GM12873 (cell line): ENCODE data around the gene PLXNB1.

Experiments
- TF ChIP-seq, protein P1 (sequence below): IDR thresholded peaks from 2 replicates; pipeline ENCODE4 v1.5.1; 2012; ENCODE audit warnings: low read depth, mild to moderate bottlenecking, moderate library complexity, low read length, control low read depth; ENCODE audit not compliant: insufficient read depth; ENCODE audit errors: missing control alignments

Gene PLXNB1

DNA sequence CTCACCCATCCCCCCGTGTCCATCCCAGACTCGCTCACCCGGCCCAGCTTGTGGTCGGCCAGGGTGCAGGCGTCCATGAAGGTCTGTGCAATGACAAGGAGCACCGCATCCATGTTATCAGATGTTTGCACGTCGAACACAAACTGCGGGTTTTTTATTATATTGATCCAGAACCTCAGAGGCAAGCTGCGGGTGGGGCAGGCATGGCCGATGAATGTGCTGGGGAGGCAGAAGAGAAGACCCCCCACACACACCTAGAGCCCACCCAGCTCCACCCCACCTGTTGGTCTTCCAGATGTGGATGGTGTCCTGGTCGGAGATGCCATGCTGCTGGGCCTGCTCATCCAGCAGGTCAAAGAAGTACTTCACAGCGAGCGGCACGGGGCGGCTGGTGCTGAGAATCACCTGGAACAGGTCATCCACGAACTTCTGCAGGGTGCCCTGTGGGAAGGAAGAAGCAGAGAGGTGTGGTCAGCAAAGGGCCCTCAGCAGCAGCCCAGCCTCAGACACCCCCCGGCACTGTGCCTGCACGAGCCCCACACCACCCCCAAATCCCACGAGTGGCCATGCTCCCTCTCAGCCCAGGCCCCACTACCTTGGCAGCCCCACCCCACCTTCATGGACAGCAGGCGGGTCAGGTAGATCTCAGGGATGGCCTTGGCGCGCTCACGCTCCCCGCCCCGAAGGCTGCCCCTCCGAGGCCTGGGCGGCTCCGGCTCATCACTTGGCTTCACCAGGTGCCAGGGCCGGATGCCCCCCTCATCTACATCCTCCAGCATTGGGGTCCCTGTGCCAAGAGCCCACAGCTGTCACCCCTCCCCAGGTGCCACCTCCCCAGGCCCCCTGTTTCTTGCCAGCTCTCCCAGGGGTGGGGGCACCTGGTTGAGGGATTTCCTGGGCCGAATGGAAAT lies 20.3 kb downstream of the PLXNB1 start:
- TF ChIP-seq, protein P1, sequence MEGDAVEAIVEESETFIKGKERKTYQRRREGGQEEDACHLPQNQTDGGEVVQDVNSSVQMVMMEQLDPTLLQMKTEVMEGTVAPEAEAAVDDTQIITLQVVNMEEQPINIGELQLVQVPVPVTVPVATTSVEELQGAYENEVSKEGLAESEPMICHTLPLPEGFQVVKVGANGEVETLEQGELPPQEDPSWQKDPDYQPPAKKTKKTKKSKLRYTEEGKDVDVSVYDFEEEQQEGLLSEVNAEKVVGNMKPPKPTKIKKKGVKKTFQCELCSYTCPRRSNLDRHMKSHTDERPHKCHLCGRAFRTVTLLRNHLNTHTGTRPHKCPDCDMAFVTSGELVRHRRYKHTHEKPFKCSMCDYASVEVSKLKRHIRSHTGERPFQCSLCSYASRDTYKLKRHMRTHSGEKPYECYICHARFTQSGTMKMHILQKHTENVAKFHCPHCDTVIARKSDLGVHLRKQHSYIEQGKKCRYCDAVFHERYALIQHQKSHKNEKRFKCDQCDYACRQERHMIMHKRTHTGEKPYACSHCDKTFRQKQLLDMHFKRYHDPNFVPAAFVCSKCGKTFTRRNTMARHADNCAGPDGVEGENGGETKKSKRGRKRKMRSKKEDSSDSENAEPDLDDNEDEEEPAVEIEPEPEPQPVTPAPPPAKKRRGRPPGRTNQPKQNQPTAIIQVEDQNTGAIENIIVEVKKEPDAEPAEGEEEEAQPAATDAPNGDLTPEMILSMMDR: no peak

DNA sequence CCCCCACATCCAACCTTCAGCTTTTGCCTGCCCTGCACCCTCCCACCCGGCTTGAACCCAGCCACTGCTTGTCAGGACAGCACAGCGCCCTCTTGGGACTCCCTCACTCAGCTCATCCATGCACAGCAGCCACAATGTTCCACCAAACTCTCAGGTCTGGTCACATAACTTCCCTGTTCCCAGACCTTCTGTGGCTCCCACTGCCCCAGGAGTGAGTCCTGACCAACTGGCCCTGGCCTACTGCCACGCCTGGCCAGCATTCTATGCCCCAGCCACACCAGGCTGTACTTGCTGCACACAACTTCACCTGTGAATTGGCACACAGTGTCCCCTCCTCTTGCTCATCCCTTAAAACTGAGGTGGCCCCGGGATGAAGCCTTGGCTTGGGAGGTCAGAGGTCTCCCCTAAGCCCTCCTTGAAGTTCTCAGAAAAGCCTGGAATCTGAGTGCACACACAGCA lies 21.0 kb downstream of the PLXNB1 start:
- TF ChIP-seq, protein P1: peak; percentile 37

GRCh38 chr3:48407542-48408099 lies 22.3 kb downstream of the PLXNB1 start:
- TF ChIP-seq, protein P1: no peak

DNA sequence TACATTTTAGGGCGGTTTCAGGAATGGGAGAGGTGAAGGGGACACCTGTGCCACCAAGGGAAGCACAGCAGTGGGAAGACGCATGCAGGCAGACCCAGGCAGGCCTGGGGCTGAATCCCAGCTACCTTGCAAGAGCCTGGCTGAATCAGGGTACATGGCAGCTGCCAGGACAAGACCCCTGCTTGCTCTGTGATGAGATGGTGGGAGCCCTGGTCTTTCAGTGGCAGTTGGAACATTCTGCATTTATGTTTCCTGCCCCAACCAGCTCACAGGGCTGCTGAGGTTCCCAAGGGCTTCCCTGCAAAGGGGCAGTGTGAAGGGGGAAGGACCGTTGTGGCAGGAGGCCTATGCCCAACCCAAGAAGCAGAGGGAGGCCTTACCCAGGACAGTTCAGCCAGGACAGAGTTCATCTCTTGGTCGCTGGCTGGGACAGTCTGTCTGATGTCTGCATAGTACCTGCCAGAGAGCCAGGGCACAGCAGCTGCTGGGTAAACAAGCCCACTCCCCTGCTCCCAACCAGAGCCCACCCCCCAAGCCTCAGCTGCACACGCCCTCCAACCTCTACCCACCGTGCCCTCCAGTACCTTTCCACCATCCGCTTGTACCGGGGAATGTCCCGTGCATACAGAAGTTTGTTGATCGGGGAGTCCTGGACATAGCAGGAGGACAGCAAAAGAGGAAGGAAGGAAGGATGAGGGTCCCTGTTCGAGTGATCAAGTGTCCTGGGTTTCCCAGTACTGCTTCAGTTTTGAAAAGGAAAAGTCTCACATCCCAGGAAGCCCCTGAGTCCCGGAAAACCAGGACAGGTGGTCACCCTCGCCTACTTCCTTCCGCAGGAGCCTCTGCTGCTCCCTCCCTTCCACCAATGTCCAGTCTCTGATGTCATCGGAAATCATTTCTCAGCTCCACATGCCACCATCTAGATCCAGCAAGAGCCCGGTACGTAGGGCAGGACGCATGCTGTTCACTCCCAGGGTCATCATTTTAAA lies 23.1 kb downstream of the PLXNB1 start:
- TF ChIP-seq, protein P1: no peak

DNA sequence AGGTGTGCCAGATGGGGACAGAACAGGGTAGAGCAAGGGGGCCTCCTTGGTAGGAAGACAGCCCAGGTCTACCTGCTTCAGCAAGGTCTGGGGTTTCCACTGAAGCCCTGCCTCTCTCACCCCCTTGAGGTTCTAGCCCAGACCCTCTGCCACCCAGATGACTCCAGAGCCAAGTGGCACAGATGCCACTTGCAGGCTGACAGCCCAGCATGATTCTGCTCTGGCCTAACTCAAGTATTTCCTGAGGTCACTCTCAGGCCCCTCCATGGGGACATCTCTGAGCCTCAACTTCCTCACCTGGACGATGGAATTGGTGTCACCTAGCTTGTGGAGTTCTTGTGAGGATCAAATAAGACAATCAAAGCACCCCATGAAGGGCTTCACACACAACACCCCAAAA lies 23.9 kb downstream of the PLXNB1 start:
- TF ChIP-seq, protein P1: no peak

GRCh38 chr3:48405343-48405881 lies 24.5 kb downstream of the PLXNB1 start:
- TF ChIP-seq, protein P1: no peak
